ENCODE data around the gene SEMA3A. TPM values are rescaled to one million over a fixed set of nuclear protein-coding genes. Genes with fewer than 3 reads are reported as not detected.

The SEMA3A gene
- total RNA-seq, 2 experiments from 2014 or later: not detected

DNA sequence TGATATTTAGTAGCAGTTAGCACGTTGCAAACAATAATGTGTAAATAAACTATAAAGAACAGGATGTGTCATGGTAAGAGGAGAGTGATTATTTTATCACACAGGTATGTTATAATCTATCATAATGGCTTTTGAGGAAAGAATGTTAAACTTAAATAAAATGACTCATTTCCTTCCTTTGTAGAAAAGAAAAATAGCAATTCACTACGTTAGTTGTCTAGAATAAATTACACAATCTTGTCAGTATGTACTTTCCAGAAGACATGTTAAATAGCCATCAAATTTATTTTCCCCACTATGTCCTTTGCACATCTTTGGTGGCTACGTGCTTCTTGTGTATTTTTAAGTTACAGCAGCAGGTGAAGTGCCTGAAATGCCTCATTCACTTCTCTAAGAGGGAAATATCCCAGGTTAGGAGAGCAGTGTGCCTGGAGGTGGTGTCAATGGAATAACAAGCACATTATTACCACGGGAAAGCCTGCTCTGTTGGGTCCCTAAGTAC, 133.8 kb downstream of the SEMA3A start:
- intact Hi-C loops (cut with micrococcal nuclease; ENCODE audit: unreplicated experiment): no loop called here
- TF ChIP-seq EZH2phosphoT487 (IDR thresholded peaks at IDR 0.05; ENCODE audit: borderline replicate concordance, low read depth, low read length) (no peak), CTCF (conservative IDR thresholded peaks at IDR 0.05; ENCODE audit: low read length) (no peak)
- no peaks in the 10 kb centered on the region for H3K4me1 ChIP-seq (ENCODE audit: insufficient read depth, low read length, poor library complexity, severe bottlenecking)
- H3K4me3 ChIP-seq (ENCODE audit: low read depth, low read length, poor library complexity, severe bottlenecking): no peak overlapping the region
- DNase-seq (ENCODE audit: low spot score): no peak
- no peaks in the 10 kb centered on the region for H3K9me2 ChIP-seq (ENCODE audit: insufficient read depth, low read length)
- no peaks in the 10 kb centered on the region for H3K36me3 ChIP-seq (ENCODE audit: insufficient read depth, low read length)
- BruUV-seq (replicated peaks): no TSS peak
- POLR2A ChIA-PET: interaction anchor here (0.5 to 0.6 kb wide), 2 partner anchors 575 to 1208 kb away, joined by 3 read pairs; no protein-coding TSS in a partner anchor
- H3K27ac ChIP-seq (ENCODE audit: low read depth, low read length, poor library complexity, severe bottlenecking): no peak overlapping the region
- no peaks in the 10 kb centered on the region for H3K79me2 ChIP-seq (ENCODE audit: insufficient read depth, low read depth, low read length)
- H3K4me2 ChIP-seq (ENCODE audit: low read length): no peak overlapping the region
- H2AFZ ChIP-seq (ENCODE audit: low read length): no peak overlapping the region
- CTCF ChIA-PET (ENCODE audit: unreplicated experiment): no interaction called here
- H4K20me1 ChIP-seq (ENCODE audit: insufficient read depth, low read length): no peaks in the 10 kb centered on the region
- no peaks in the 10 kb centered on the region for H3K9me3 ChIP-seq (ENCODE audit: low read length)

DNA sequence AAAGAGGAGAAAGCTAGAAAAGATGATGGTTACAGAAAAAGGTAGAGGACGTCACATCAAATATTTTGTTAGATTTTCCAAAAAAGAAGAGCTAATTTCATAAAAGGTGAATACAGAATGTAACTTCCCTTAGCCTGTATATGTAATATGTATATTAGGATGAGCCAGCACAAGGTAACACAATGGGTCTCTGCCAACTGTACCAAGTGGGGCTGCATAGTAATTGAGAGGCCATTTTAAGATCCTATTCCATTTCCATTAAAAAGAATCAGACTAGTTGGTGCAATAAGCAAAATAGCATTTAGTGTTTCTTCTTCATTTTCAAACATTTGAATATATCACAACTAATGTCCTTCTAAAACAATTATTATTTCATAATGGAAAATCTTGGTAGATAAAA, 134.6 kb downstream of the SEMA3A start:
- no TSS peak for BruUV-seq (replicated peaks)
- Histone ChIP-seq H3K9me2 (ENCODE audit: insufficient read depth, low read length) (no peaks in the 10 kb centered on the region), H3K36me3 (ENCODE audit: insufficient read depth, low read length) (no peaks in the 10 kb centered on the region), H3K9me3 (ENCODE audit: low read length) (no peaks in the 10 kb centered on the region), H3K4me2 (ENCODE audit: low read length) (no peak overlapping the region), H2AFZ (ENCODE audit: low read length) (no peak overlapping the region), H3K27ac (ENCODE audit: low read depth, low read length, poor library complexity, severe bottlenecking) (no peak overlapping the region), H4K20me1 (ENCODE audit: insufficient read depth, low read length) (no peaks in the 10 kb centered on the region), H3K4me1 (ENCODE audit: insufficient read depth, low read length, poor library complexity, severe bottlenecking) (no peaks in the 10 kb centered on the region), H3K4me3 (ENCODE audit: low read depth, low read length, poor library complexity, severe bottlenecking) (no peak overlapping the region), H3K79me2 (ENCODE audit: insufficient read depth, low read depth, low read length) (no peaks in the 10 kb centered on the region)
- intact Hi-C loops (cut with micrococcal nuclease; ENCODE audit: unreplicated experiment): no loop called here
- TF ChIP-seq EZH2phosphoT487 (IDR thresholded peaks at IDR 0.05; ENCODE audit: borderline replicate concordance, low read depth, low read length): no peak
- no peak for TF ChIP-seq CTCF (conservative IDR thresholded peaks at IDR 0.05; ENCODE audit: low read length)
- no peak for DNase-seq (ENCODE audit: low spot score)
- POLR2A ChIA-PET: no interaction called here
- CTCF ChIA-PET (ENCODE audit: unreplicated experiment): no interaction called here

GRCh38 chr7:84058311-84059076, 136.1 kb downstream of the SEMA3A start:
- ChIA-PET POLR2A (no interaction called here), CTCF (ENCODE audit: unreplicated experiment) (no interaction called here)
- BruUV-seq (replicated peaks): no TSS peak
- Histone ChIP-seq H3K4me1 (ENCODE audit: insufficient read depth, low read length, poor library complexity, severe bottlenecking) (no peaks in the 10 kb centered on the region), H3K9me2 (ENCODE audit: insufficient read depth, low read length) (no peaks in the 10 kb centered on the region), H3K79me2 (ENCODE audit: insufficient read depth, low read depth, low read length) (no peaks in the 10 kb centered on the region), H3K27ac (ENCODE audit: low read depth, low read length, poor library complexity, severe bottlenecking) (no peak overlapping the region), H3K4me3 (ENCODE audit: low read depth, low read length, poor library complexity, severe bottlenecking) (no peak overlapping the region), H3K9me3 (ENCODE audit: low read length) (no peaks in the 10 kb centered on the region), H3K4me2 (ENCODE audit: low read length) (no peak overlapping the region), H2AFZ (ENCODE audit: low read length) (no peak overlapping the region), H3K36me3 (ENCODE audit: insufficient read depth, low read length) (no peaks in the 10 kb centered on the region), H4K20me1 (ENCODE audit: insufficient read depth, low read length) (no peaks in the 10 kb centered on the region)
- TF ChIP-seq CTCF (conservative IDR thresholded peaks at IDR 0.05; ENCODE audit: low read length) (no peak), EZH2phosphoT487 (IDR thresholded peaks at IDR 0.05; ENCODE audit: borderline replicate concordance, low read depth, low read length) (no peak)
- intact Hi-C loops (cut with micrococcal nuclease; ENCODE audit: unreplicated experiment): no loop called here
- no peak for DNase-seq (ENCODE audit: low spot score)

Measured in OCI-LY7 (cell line).